SJCRH30 (cell line): ENCODE measurements around the gene FAT1. TPM values are rescaled to one million over a fixed set of nuclear protein-coding genes. Genes with fewer than 3 reads are reported as not detected.
"Not testable (repeated sequence)": the region's sequence is repeated elsewhere in the genome, so short reads cannot be mapped to it uniquely, and the experiment has no call there.

Source experiments
- DNase-seq, 2 experiments: peaks; one replicate each; pipeline ENCODE4 v3.0.0-alpha.2; 2015 to 2020
- H3K27ac ChIP-seq: fragments of 250-450 bp; sonication (Bioruptor Pico); 2 replicates; pipeline ENCODE4 v1.5.1; 2020; ENCODE audit warnings: mild to moderate bottlenecking, moderate library complexity
- H3K27me3 ChIP-seq: fragments of 250-450 bp; sonication (Bioruptor Pico); 2 replicates; pipeline ENCODE4 v1.5.1; 2020; ENCODE audit warnings: mild to moderate bottlenecking, moderate library complexity
- H3K36me3 ChIP-seq: fragments of 250-450 bp; sonication (Bioruptor Pico); 2 replicates; pipeline ENCODE4 v1.5.1; 2020; ENCODE audit warnings: mild to moderate bottlenecking, moderate library complexity
- H3K4me1 ChIP-seq: fragments of 250-450 bp; sonication (Bioruptor Pico); 2 replicates; pipeline ENCODE4 v1.5.1; 2020; ENCODE audit warnings: mild to moderate bottlenecking, moderate library complexity
- H3K4me3 ChIP-seq: fragments of 250-450 bp; sonication (Bioruptor Pico); 2 replicates; pipeline ENCODE4 v1.5.1; 2020; ENCODE audit warnings: mild to moderate bottlenecking, moderate library complexity
- H3K9me3 ChIP-seq: fragments of 250-450 bp; sonication (Bioruptor Pico); replicated peaks from 2 replicates; pipeline ENCODE4 v1.5.1; 2020; ENCODE audit warnings: mild to moderate bottlenecking, moderate library complexity
- total RNA-seq: library from RNA; depleted of rRNA; stranded (reverse); fragments of >200 nt; shearing (Covaris generic); gene quantifications from 2 replicates; pipeline ENCODE4 v1.2.3, GENCODE V29; 2014

The FAT1 gene
- total RNA-seq, 1 experiment from 2014 or later, result 154 TPM

DNA sequence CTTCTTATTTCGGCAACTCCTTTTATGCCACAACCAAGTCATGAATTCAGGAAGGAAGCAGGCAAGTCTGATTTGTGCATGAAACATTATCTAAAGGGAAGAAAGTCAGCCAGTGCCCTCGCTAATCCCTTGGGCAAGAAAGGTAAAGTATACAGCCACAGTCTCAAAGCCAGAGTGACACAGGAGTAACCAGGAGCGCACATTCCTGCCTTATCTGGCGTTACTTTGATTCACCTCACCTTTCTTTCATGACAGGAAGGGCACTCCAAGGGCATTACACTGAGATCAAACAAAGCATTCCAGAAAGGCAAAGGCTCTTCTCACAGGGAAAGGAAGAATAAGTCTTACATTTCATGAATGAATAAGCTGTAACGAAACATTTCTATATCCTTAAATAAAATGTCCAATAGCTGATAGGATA is 38.8 kb downstream of the FAT1 start:
- H3K27ac ChIP-seq, result no peak overlapping the region
- H3K4me1 ChIP-seq, result peaks cover 21% of the 10 kb centered on the region
- H3K36me3 ChIP-seq, result no peaks in the 10 kb centered on the region

GRCh38 chr4:186684220-186684619 is 39.4 kb downstream of the FAT1 start:
- H3K27me3 ChIP-seq, result no peaks in the 10 kb centered on the region
- H3K27ac ChIP-seq, result no peak overlapping the region
- no peak for DNase-seq
- H3K4me1 ChIP-seq, result peaks cover 21% of the 10 kb centered on the region
- H3K36me3 ChIP-seq, result no peaks in the 10 kb centered on the region
- no peak overlapping the region for H3K4me3 ChIP-seq
- H3K9me3 ChIP-seq, result no peaks in the 10 kb centered on the region

More for the DNA sequence above, 38.8 kb downstream of the FAT1 start:
- Histone ChIP-seq H3K4me3 (no peak overlapping the region), H3K27me3 (no peaks in the 10 kb centered on the region), H3K9me3 (no peaks in the 10 kb centered on the region)
- no peak for DNase-seq

GRCh38 chr4:186680641-186681040 is 43.0 kb downstream of the FAT1 start:
- H3K4me1 ChIP-seq, result peaks cover 16% of the 10 kb centered on the region
- no peaks in the 10 kb centered on the region for H3K27me3 ChIP-seq
- no peaks in the 10 kb centered on the region for H3K9me3 ChIP-seq
- no peak overlapping the region for H3K4me3 ChIP-seq
- no peak for DNase-seq
- H3K27ac ChIP-seq, result no peak overlapping the region
- no peaks in the 10 kb centered on the region for H3K36me3 ChIP-seq

- peak; percentile 17 to 60 for DNase-seq
- peaks cover 7% of the 10 kb centered on the region for H3K4me1 ChIP-seq
- H3K27ac ChIP-seq, result no peak overlapping the region
Observed at GRCh38 chr4:186676531-186677161, 47.0 kb downstream of the FAT1 start.

GRCh38 chr4:186669735-186670134 is 53.9 kb downstream of the FAT1 start:
- no peak overlapping the region for H3K4me3 ChIP-seq
- H3K36me3 ChIP-seq, result peaks cover 4% of the 10 kb centered on the region
- H3K9me3 ChIP-seq, result no peaks in the 10 kb centered on the region
- no peak overlapping the region for H3K27ac ChIP-seq
- DNase-seq, result no peak
- H3K4me1 ChIP-seq, result peaks cover 15% of the 10 kb centered on the region
- H3K27me3 ChIP-seq, result no peaks in the 10 kb centered on the region

More at GRCh38 chr4:186676531-186677161, 47.0 kb downstream of the FAT1 start:
- no peak overlapping the region for H3K4me3 ChIP-seq
- H3K27me3 ChIP-seq, result no peaks in the 10 kb centered on the region
- no peaks in the 10 kb centered on the region for H3K36me3 ChIP-seq
- H3K9me3 ChIP-seq, result no peaks in the 10 kb centered on the region

DNA sequence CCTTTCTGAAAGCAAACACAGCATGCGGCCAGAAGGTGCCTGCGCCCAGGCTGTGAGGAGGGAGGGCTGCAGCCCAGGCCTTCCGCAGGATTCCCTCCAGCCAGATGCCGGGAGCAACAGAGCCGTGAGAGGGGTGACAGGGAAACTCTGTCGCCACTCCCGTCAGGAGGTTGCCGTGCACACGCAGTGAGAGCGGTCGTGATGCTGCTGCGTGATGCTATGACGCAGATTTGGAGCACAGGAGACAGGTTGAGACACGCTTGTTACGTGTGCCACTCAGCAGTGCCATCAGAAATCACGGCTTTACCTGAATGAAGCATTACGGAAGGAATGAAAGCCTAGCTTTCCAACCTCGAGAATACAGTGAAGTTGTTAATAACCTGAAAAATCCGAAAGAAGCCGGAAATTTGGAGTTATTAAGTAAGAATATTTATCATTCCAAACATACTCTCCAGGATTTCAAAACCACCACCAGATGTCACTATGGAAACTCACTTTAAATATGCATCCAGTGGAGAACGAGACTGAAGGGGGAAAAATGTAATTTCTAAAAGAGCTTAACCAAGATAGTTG is 54.4 kb downstream of the FAT1 start:
- H3K27me3 ChIP-seq, result no peaks in the 10 kb centered on the region
- peaks cover 9% of the 10 kb centered on the region for H3K36me3 ChIP-seq
- DNase-seq, result peak in 1 of 2 experiments; percentile 19
- H3K4me3 ChIP-seq, result no peak overlapping the region
- H3K9me3 ChIP-seq, result no peaks in the 10 kb centered on the region
- H3K27ac ChIP-seq, result no peak overlapping the region
- H3K4me1 ChIP-seq, result peaks cover 15% of the 10 kb centered on the region

- peaks cover 15% of the 10 kb centered on the region for H3K4me1 ChIP-seq
- no peak overlapping the region for H3K4me3 ChIP-seq
- peaks cover 9% of the 10 kb centered on the region for H3K36me3 ChIP-seq
- no peaks in the 10 kb centered on the region for H3K9me3 ChIP-seq
- peak in 1 of 2 experiments; percentile 34 for DNase-seq
- H3K27ac ChIP-seq, result peak overlapping the region; percentile 59
- no peaks in the 10 kb centered on the region for H3K27me3 ChIP-seq
Observed at GRCh38 chr4:186666750-186667149, 56.9 kb downstream of the FAT1 start.

DNA sequence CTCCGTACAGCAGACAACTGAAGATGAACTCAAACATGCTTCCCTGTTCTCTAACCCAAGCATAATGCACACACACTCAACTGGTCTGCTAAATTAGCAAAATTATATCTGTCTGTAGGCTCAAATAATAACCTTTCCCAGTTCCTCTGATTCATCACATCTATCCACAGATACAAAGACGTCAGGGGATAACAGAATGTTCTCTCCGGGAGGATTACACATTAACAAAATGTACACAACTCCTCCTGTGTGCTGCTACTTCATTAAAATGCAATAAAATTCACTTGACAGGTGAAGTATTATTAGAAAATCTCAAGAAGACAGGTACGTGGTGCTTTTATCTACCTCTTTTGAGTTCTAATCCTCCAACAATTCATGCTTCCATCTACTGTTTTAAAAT is 57.4 kb downstream of the FAT1 start:
- H3K4me3 ChIP-seq, result no peak overlapping the region
- peaks cover 9% of the 10 kb centered on the region for H3K36me3 ChIP-seq
- no peak for DNase-seq
- H3K9me3 ChIP-seq, result no peaks in the 10 kb centered on the region
- no peaks in the 10 kb centered on the region for H3K27me3 ChIP-seq
- peaks cover 15% of the 10 kb centered on the region for H3K4me1 ChIP-seq
- H3K27ac ChIP-seq, result peak overlapping the region; percentile 59

DNA sequence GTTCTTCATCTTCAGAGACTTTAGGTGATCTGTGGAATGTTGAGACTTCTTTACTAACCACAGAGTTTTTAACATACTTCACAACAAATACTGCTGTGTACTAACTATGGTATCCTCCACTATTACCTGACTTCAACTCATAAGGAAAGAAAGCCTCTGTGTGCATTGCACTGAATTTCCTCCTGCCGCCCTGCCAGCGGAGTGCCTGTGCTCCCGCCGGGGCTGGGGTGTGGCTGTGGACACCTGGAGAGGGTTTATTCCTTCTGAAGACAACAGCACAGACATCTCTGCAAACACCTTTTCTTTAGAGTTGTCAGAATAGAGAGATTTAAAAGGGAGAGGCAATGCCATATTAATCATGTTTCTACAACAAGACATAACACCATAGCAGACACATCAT is 63.3 kb downstream of the FAT1 start:
- Histone ChIP-seq H3K27ac (no peak overlapping the region), H3K9me3 (no peaks in the 10 kb centered on the region), H3K36me3 (peaks cover 8% of the 10 kb centered on the region), H3K4me1 (peaks cover 8% of the 10 kb centered on the region; the same call in 1 of the 2 replicates), H3K4me3 (no peak overlapping the region), H3K27me3 (no peaks in the 10 kb centered on the region)
- no peak for DNase-seq

- H3K27me3 ChIP-seq, result no peaks in the 10 kb centered on the region
- no peak overlapping the region for H3K4me3 ChIP-seq
- H3K27ac ChIP-seq, result no peak overlapping the region
- peaks cover 7% of the 10 kb centered on the region; the same call in 1 of the 2 replicates for H3K4me1 ChIP-seq
- H3K9me3 ChIP-seq, result no peaks in the 10 kb centered on the region
- H3K36me3 ChIP-seq, result peaks cover 7% of the 10 kb centered on the region; the same call in 1 of the 2 replicates
- no peak for DNase-seq
Observed at GRCh38 chr4:186659935-186660334, 63.7 kb downstream of the FAT1 start.

DNA sequence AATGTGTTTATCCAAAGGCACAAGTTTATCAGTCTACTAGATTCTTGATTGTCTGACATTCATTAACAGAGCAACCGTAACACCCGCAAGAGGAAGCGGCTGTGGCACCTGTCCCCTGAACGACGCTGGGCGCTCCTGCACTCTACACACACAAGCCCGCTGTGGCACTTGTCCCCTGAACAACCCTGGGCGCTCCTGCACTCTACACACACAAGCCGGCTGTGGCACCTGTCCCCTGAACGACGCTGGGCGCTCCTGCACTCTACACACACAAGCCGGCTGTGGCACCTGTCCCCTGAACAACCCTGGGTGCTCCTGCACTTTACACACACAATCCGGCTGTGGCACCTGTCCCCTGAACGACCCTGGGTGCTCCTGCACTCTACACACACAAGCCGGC is 64.2 kb downstream of the FAT1 start:
- H3K27me3 ChIP-seq, H3K4me3 ChIP-seq, H3K4me1 ChIP-seq, H3K36me3 ChIP-seq, H3K27ac ChIP-seq, H3K9me3 ChIP-seq, DNase-seq: not testable (repeated sequence)

DNA sequence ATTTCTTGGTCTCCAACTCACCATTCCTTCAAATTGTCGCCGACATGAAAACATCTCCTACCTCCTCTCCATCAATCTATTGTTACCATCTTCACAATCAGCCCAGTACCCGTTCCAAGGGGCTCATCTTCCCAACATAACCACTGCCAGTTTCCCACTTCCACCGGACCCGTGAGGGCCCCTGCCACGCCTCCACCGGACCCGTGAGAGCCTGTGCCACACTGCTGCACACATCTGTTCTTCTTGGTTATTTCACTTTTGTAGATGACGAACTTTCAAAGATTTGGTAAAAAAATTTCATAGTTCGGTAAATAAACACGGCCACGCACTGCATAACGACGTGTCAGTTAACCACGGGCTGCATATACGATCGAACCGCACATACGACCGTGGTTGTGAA is 65.0 kb downstream of the FAT1 start:
- DNase-seq, result no peak
- no peaks in the 10 kb centered on the region for H3K27me3 ChIP-seq
- H3K27ac ChIP-seq, result no peak overlapping the region
- H3K9me3 ChIP-seq, result no peaks in the 10 kb centered on the region
- H3K4me1 ChIP-seq, result peaks cover 6% of the 10 kb centered on the region; the same call in 1 of the 2 replicates
- H3K36me3 ChIP-seq, result no peaks in the 10 kb centered on the region
- H3K4me3 ChIP-seq, result no peak overlapping the region

GRCh38 chr4:186657764-186658163 is 65.9 kb downstream of the FAT1 start:
- Histone ChIP-seq H3K27me3 (no peaks in the 10 kb centered on the region), H3K4me3 (no peak overlapping the region), H3K27ac (peak overlapping the region; percentile 29), H3K36me3 (no peaks in the 10 kb centered on the region), H3K9me3 (no peaks in the 10 kb centered on the region), H3K4me1 (peaks cover 10% of the 10 kb centered on the region)
- DNase-seq, result peak; percentile 33 to 64

DNA sequence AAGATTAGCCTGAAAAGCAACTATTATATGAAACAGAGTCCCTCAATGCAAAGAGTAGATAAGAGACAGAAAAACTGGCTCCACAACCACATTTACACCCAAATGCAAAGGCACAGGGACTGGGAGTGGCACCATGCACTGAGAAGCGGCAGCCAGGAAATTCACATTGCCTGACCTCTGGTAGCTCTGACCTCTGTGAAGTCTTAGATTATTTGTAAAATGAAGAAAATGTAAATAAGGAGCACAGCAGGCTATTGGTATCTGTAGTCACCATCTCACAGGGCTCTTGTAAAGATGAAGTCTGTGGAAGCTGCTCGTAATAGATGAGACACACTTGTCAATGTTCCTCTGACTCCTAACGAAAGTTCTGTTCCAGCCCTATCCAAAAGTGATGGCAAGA is 69.7 kb downstream of the FAT1 start:
- H3K27me3 ChIP-seq, result no peaks in the 10 kb centered on the region
- H3K36me3 ChIP-seq, result no peaks in the 10 kb centered on the region
- H3K4me3 ChIP-seq, result no peak overlapping the region
- peaks cover 14% of the 10 kb centered on the region for H3K4me1 ChIP-seq
- DNase-seq, result no peak
- H3K27ac ChIP-seq, result no peak overlapping the region
- H3K9me3 ChIP-seq, result no peaks in the 10 kb centered on the region

DNA sequence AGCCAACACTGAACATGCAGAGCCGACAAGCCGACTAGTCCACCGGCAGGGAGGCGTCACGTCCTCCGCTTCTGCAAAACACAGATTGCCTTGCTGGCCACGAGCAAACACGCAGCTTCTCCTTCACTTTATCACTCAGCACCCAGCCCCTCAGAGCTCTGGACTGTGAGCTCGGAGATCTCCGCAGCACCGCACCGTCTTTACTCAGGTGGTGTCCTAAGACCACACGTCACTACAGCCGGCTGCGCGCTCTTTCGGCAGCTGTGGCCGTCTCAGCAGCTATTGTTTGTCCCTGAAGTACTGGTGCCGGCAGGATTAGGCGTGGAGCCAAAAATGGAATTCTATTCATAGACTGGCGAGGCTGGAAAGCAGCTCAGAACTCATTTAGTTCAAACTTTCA is 72.0 kb downstream of the FAT1 start:
- H3K4me1 ChIP-seq, result peaks cover 8% of the 10 kb centered on the region
- peak overlapping the region; percentile 71 for H3K27ac ChIP-seq
- no peaks in the 10 kb centered on the region for H3K27me3 ChIP-seq
- peak; percentile 87 to 89 for DNase-seq
- H3K9me3 ChIP-seq, result no peaks in the 10 kb centered on the region
- H3K36me3 ChIP-seq, result no peaks in the 10 kb centered on the region
- H3K4me3 ChIP-seq, result peak overlapping the region; percentile 38

DNA sequence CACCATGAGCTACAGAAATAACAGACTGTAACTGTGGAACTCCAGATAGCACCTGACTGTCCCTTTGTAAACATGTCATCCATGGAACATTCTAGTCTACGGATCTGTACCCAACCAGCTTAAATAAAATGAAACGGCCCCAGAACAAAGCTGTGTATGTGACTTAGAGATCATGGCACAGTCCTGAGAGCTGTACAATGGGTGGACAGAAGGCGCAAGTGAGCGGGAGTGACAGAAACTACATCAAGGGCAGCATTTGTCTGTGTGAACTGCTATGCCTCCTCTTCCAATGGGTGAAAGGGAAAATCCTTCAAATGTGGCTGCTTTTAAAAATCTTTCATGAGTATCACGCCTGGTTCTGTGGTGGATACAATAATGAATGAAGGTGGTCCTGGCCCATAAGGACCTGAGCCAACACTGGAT is 72.5 kb downstream of the FAT1 start:
- peaks cover 8% of the 10 kb centered on the region for H3K4me1 ChIP-seq
- peak; percentile 9 to 29 for DNase-seq
- H3K9me3 ChIP-seq, result no peaks in the 10 kb centered on the region
- no peaks in the 10 kb centered on the region for H3K27me3 ChIP-seq
- peak overlapping the region; percentile 38 for H3K4me3 ChIP-seq
- H3K36me3 ChIP-seq, result no peaks in the 10 kb centered on the region
- H3K27ac ChIP-seq, result peak overlapping the region; percentile 71
